HG03457 (cell line): ENCODE results near the gene LRRC71.

Source experiments
- ATAC-seq: cut with Tn5 transposase; IDR thresholded peaks from one replicate; pipeline ENCODE4 v1.9.1; 2021; ENCODE audit warnings: moderate number of reproducible peaks; ENCODE audit not compliant: unreplicated experiment

Gene LRRC71

GRCh38 chr1:156945881-156946661, 25.6 kb downstream of the LRRC71 start:
- no peak for ATAC-seq

- ATAC-seq, result no peak
These were observed 26.7 kb downstream of the LRRC71 start for GRCh38 chr1:156947127-156947526.

GRCh38 chr1:156947818-156948525, 27.5 kb downstream of the LRRC71 start:
- no peak for ATAC-seq

GRCh38 chr1:156948708-156949107, 28.3 kb downstream of the LRRC71 start:
- ATAC-seq, result no peak

GRCh38 chr1:156949127-156949526, 28.7 kb downstream of the LRRC71 start:
- ATAC-seq, result no peak

- no peak for ATAC-seq
These were observed 30.9 kb downstream of the LRRC71 start for GRCh38 chr1:156951371-156951770.

GRCh38 chr1:156953571-156953970, 33.1 kb downstream of the LRRC71 start:
- no peak for ATAC-seq

- no peak for ATAC-seq
These were observed 35.9 kb downstream of the LRRC71 start for GRCh38 chr1:156956333-156956732.

- ATAC-seq, result no peak
These were observed 37.2 kb downstream of the LRRC71 start for GRCh38 chr1:156957634-156958033.

GRCh38 chr1:156958247-156958714, 37.8 kb downstream of the LRRC71 start:
- ATAC-seq, result no peak

GRCh38 chr1:156959414-156959813, 39.0 kb downstream of the LRRC71 start:
- ATAC-seq, result no peak

- no peak for ATAC-seq
These were observed 39.5 kb downstream of the LRRC71 start for GRCh38 chr1:156959925-156960324.

- ATAC-seq, result no peak
These were observed 41.3 kb downstream of the LRRC71 start for GRCh38 chr1:156961709-156962108.

- ATAC-seq, result no peak
These were observed 43.2 kb downstream of the LRRC71 start for GRCh38 chr1:156963621-156964020.

GRCh38 chr1:156964441-156964840, 44.0 kb downstream of the LRRC71 start:
- ATAC-seq, result no peak

GRCh38 chr1:156969496-156969895, 49.1 kb downstream of the LRRC71 start:
- no peak for ATAC-seq

GRCh38 chr1:156970017-156970416, 49.6 kb downstream of the LRRC71 start:
- no peak for ATAC-seq

- no peak for ATAC-seq
These were observed 53.0 kb downstream of the LRRC71 start for GRCh38 chr1:156973417-156973816.

- no peak for ATAC-seq
These were observed 54.7 kb downstream of the LRRC71 start for GRCh38 chr1:156975084-156975483.

GRCh38 chr1:156980551-156980950, 60.1 kb downstream of the LRRC71 start:
- no peak for ATAC-seq
